GM18867 (cell line): ENCODE measurements around the gene REEP1.

ENCODE experiments used
- ATAC-seq: cut with Tn5 transposase; IDR thresholded peaks from one replicate; pipeline ENCODE4 v1.9.1; 2021; ENCODE audit warnings: mild to moderate bottlenecking, moderate library complexity; ENCODE audit not compliant: unreplicated experiment

REEP1 gene

GRCh38 chr2:86308356-86308755 lies 29.1 kb downstream of the REEP1 start:
- no peak for ATAC-seq

DNA sequence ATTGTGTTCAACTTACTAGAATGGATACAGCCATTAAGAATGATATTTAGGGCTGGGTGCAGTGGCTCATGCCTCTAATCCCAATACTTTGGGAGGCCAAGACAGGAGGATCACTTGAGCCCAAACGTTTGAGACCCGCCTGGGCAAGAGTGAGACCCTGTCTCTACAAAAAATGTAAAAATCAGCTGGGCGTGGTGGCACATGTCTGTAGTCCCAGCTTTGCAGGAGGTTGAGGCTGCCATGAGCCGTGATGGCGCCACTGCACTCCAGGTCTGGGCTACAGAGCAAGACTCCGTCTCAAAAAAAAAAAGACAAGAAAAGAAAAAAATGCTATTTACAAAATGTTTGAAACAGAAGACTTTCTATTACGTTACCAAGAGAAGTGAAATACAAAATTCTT lies 30.0 kb downstream of the REEP1 start:
- ATAC-seq: no peak

- ATAC-seq: no peak
These were observed 31.5 kb downstream of the REEP1 start for GRCh38 chr2:86305915-86306254.

DNA sequence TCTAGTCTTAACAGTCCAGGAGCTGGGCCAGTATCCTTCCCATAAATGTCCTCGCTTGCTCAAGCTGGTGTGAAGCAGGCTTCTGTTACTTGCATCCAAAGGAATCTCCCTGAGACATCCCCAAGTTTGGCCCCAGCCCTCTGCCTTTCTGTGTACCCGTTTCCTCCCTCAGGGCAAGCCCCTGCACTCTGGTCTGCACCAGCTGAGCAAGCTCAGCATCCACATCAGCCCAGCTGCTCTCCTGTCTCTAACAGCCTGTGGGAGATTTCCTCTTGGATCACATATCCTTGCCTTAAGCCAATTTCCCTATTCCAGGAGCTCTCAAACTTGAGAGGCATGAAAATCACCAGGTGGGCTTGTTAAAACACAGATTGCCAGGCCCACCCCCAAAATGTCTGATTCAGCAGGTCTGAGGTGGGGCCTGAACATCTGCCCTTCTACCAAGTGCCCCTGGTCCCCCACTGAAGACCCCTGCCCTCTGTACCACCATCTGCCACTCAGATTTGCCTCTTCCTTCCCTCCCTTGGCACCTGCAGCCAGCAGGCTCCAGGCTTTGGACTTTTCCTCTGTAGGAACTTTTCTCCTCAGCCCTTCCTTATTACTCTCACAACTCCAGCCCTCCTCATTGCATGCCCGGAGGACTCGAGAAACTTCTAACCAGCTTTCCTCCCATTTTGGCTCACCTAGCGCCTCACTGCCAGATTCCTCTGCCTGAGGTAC lies 32.1 kb downstream of the REEP1 start:
- no peak for ATAC-seq

GRCh38 chr2:86304416-86304815 lies 33.0 kb downstream of the REEP1 start:
- ATAC-seq: no peak

DNA sequence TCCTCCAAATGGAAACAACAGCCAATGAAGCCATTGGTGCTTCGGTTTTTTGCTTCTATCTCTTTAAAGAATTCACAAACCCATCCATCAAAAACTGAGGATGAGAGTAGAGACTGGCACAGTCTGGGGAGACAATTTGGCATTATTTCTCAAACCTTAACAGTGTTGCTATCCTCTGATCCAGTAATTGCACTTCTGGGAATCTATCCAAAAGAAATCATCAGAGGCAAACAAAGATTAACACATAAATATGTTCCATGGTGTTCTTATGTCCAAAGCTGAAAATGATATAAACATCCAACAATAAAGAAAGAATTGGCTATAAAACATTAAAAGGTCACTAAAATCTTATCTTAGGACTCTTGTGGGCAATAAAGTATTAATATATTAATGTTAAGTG lies 35.1 kb downstream of the REEP1 start:
- ATAC-seq: no peak

GRCh38 chr2:86301711-86302202 lies 35.7 kb downstream of the REEP1 start:
- ATAC-seq: no peak

- ATAC-seq: no peak
These were observed 36.4 kb downstream of the REEP1 start for GRCh38 chr2:86301009-86301408.

GRCh38 chr2:86300496-86300895 lies 36.9 kb downstream of the REEP1 start:
- ATAC-seq: no peak

DNA sequence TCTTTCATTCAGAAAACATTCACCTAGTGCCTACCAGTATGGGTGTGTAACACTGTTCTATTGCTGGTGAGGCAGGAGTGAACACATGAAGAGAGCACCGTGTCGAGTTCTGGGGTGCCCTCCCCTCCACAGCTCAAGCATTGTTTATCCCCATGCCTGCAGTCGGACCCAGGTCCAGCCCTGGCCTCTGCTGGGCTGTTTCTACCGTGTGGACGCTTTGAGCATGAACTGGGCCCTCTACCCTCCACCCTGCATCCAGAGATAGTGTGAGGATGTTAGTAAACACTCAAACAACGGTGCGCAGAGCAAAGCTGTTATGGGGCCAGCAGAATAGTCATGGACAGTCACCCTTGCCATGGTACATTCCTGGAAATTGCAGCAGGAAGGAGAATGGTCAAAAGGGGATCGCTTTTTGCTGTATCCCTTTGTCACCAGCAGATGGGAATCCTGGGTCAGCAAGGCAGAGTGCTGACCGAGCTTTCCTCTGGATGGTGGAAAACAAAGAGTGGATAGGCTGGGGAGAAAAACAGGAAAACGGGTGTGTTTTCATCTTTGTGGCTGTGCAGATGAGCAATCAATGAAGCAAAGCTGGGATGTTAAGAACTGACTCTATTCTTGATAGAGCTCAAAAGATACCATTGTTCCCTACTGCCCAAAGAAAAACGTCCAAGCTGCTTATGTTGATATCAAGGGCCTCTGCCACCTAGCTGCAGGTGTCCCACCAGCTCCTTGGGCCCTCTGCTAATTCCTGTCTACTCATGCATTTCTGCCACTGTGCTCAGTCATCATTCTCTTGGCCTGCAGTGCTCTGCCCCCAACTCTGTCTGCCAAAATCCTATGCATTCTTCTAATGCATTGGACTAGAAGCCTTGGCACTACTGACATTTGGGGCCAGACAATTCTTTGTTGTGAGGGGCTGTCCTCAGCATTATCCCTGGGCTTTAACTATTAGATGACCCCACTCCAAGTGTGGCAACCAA lies 38.7 kb downstream of the REEP1 start:
- ATAC-seq: no peak

- no peak for ATAC-seq
These were observed 39.9 kb downstream of the REEP1 start for GRCh38 chr2:86297382-86298147.

- ATAC-seq: no peak
These were observed 40.5 kb downstream of the REEP1 start for GRCh38 chr2:86296947-86297346.

DNA sequence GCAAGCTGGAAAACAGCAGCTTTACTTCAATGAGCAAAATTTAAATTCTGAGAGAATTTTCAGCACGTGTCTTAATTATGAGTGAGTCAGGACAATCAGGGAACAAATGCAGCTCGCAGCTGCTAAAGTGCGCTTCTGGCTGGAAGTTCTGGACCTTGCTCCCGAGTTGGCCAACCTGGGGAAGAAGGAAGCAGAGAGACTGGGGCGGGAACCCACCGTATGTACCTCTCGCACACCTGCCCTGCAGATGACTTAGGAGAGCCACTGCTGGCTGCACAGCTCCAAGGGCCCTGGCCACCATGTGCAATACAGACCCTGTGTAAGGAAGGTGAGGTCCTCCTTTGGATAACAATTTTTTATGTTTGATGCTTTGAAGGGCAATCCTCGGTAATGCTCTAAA lies 42.4 kb downstream of the REEP1 start:
- ATAC-seq: no peak

DNA sequence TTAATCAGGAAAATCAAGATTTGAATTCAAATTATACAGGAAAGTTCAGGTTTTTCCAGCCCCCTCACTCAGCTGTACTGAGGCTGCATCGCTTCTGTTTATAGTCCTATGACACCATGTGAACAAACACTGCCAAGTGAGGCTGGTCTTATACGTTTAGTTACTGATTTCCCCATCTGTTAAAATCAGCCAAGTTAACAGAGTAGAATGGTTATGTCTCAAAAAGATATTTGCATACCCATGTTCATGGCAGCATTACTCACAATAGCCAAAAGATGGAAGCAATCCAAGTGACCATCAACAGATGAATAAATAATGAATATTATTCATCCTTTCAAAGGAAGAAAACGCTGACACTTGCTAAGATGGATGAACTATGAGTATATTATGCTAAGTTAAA lies 43.8 kb downstream of the REEP1 start:
- no peak for ATAC-seq

GRCh38 chr2:86292571-86293515 lies 44.6 kb downstream of the REEP1 start:
- no peak for ATAC-seq

- no peak for ATAC-seq
These were observed 46.1 kb downstream of the REEP1 start for GRCh38 chr2:86291328-86291662.

DNA sequence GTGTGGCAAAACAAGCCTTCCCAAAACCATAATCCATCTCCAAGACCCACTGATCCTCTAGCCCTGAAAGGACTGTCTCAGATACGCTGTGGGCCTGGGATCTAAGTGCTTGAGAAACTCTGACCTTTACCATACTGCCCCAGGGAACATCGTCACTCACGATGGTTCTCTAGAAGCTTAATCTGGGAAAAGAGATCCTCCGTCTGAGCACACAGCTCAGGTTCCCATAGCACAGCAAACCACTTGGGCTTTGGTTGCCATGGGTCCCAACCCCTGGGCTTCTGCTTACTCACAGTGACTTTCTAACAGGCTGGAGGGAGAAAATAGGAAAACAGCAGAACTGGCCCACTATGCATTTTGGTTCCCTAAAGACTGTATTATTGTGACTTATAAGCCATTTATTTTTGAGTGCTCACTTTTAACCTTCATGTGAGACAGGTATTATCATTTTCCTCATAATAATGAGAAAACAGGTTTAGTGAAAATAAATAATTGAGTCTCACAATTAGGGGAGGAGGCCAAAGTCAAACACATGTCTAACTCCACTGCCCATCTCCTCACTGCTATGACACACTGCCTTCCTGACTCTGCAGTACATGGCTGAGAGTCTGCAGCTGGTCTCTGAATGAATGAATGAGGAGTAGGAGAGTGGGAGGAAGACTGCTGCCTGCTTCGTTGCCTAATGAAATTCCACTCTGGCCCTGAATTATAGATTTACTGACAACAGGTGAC lies 46.7 kb downstream of the REEP1 start:
- no peak for ATAC-seq

DNA sequence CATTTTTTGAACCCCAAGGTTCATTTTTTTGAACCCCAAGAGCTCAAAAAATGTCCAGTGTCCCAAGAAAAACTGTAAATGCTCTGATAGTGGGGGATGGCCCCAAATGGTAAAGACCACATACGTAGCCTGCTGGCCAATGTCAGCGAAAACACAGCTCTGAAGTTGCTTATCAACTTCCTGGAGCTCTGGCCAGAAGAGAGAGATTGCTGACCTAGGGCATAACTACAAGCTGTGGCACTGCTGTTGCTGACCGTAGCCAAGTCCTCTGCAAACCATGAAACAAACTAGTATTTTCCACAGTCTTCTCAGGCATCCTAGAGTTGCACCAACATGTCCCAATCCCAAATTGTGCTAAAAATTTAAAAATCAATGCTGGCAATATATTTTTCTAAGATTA lies 50.9 kb downstream of the REEP1 start:
- no peak for ATAC-seq

DNA sequence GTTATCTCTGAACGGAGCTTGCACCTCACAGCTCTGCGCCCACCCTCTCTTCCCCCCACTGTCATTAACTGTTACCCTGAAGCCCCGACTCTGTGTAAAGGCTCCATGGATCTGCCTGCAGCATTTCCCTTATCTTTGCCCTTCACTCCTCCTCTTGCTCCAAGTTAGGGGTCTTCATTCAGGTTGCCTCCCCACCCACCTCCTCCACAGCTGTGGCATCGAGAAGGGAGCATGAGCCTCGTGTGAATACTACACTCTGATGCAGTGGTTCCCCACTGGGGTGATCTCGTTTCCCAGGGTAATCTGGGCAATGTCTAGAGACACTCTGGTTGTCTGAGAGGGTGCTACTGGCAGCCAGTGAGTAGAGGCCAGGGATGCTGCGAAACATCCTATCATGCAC lies 51.4 kb downstream of the REEP1 start:
- ATAC-seq: no peak

- ATAC-seq: no peak
These were observed 51.9 kb downstream of the REEP1 start for GRCh38 chr2:86285571-86285970.
